Fibroblast of mammary gland (primary cell): Measurements from ENCODE around the gene SETD6.

ENCODE experiments used
- DNase-seq: peaks from one replicate; pipeline ENCODE4 v3.0.0-alpha.2; 2010; ENCODE audit warnings: low read depth
- H3K4me3 ChIP-seq: 2 replicates; pipeline ENCODE4 v1.5.1; 2011; ENCODE audit warnings: low read depth, mild to moderate bottlenecking, low read length, moderate library complexity; ENCODE audit not compliant: control insufficient read depth
- CTCF ChIP-seq: conservative IDR thresholded peaks from 2 replicates; pipeline ENCODE4 v1.5.1; 2011; ENCODE audit warnings: low read depth, low read length, inconsistent platforms; ENCODE audit not compliant: control insufficient read depth, insufficient read depth

The SETD6 gene

GRCh38 chr16:58511933-58512815, 3.1 kb upstream of the SETD6 start:
- no peak overlapping the region for H3K4me3 ChIP-seq
- peak; percentile 56 for DNase-seq
- TF ChIP-seq CTCF = peak; percentile 66

GRCh38 chr16:58513874-58514273, 1.4 kb upstream of the SETD6 start:
- DNase-seq = no peak
- no peak for TF ChIP-seq CTCF
- H3K4me3 ChIP-seq = no peak overlapping the region

GRCh38 chr16:58515871-58516767, 802 bp downstream of the SETD6 start:
- no peak for DNase-seq
- no peak for TF ChIP-seq CTCF
- peak overlapping the region; percentile 69 for H3K4me3 ChIP-seq

GRCh38 chr16:58516768-58517107, 1.4 kb downstream of the SETD6 start:
- no peak for TF ChIP-seq CTCF
- H3K4me3 ChIP-seq = no peak overlapping the region
- no peak for DNase-seq

GRCh38 chr16:58518083-58518979, 3.0 kb downstream of the SETD6 start:
- H3K4me3 ChIP-seq = no peak overlapping the region
- no peak for DNase-seq
- no peak for TF ChIP-seq CTCF

- H3K4me3 ChIP-seq = no peak overlapping the region
Observed at GRCh38 chr16:58518980-58519368, 3.7 kb downstream of the SETD6 start.

More at GRCh38 chr16:58518980-58519368, 3.7 kb downstream of the SETD6 start:
- no peak for TF ChIP-seq CTCF
- DNase-seq = no peak
